Trophoblast cell (in vitro differentiated cells and primary cell): Measurements from ENCODE around the gene CHRNA10.

Experiments
- DNase-seq, 2 donors: peaks; one replicate each; pipeline ENCODE4 v3.0.0-alpha.2; 2016
- H2AFZ ChIP-seq: 2 replicates; pipeline ENCODE4 v1.6.1; 2013; ENCODE audit warnings: low read length, moderate library complexity, mild to moderate bottlenecking; ENCODE audit not compliant: insufficient read depth, poor library complexity
- H2AK5ac ChIP-seq: 2 replicates; pipeline ENCODE4 v1.6.1; 2013; ENCODE audit warnings: mild to moderate bottlenecking, low read length
- H2BK120ac ChIP-seq: 2 replicates; pipeline ENCODE4 v1.6.1; 2013; ENCODE audit warnings: low read length, mild to moderate bottlenecking, moderate library complexity; ENCODE audit not compliant: insufficient read depth, poor library complexity
- H2BK12ac ChIP-seq: 2 replicates; pipeline ENCODE4 v1.6.1; 2013; ENCODE audit warnings: mild to moderate bottlenecking, low read length, moderate library complexity
- H2BK5ac ChIP-seq: 2 replicates; pipeline ENCODE4 v1.6.1; 2013; ENCODE audit warnings: low read length, low read depth, moderate library complexity, mild to moderate bottlenecking; ENCODE audit not compliant: poor library complexity
- H3K14ac ChIP-seq: 2 replicates; pipeline ENCODE4 v1.6.1; 2013; ENCODE audit warnings: mild to moderate bottlenecking, low read length
- H3K18ac ChIP-seq: 2 replicates; pipeline ENCODE4 v1.6.1; 2013; ENCODE audit warnings: mild to moderate bottlenecking, low read length
- H3K23ac ChIP-seq: 2 replicates; pipeline ENCODE4 v1.6.1; 2013; ENCODE audit warnings: low read length
- H3K27ac ChIP-seq: 2 replicates; pipeline ENCODE4 v1.5.1; 2013; ENCODE audit warnings: low read depth, mild to moderate bottlenecking, inconsistent platforms, low read length, moderate library complexity
- H3K27me3 ChIP-seq: 2 replicates; pipeline ENCODE4 v1.6.1; 2013; ENCODE audit warnings: inconsistent platforms, mild to moderate bottlenecking, low read length, moderate library complexity; ENCODE audit not compliant: insufficient read depth
- H3K36me3 ChIP-seq, 2 experiments: 1 replicate in 1 of 2; 2 replicates in 1 of 2; pipeline ENCODE4 v1.6.1; 2013; ENCODE audit warnings: low read length in 2 of 2, mild to moderate bottlenecking in 2 of 2, moderate library complexity in 1 of 2; ENCODE audit not compliant: insufficient read depth in 2 of 2, control insufficient read depth in 1 of 2
- H3K4ac ChIP-seq: 2 replicates; pipeline ENCODE4 v1.6.1; 2013; ENCODE audit warnings: low read depth, mild to moderate bottlenecking, low read length, moderate library complexity
- H3K4me1 ChIP-seq, 2 experiments: 1 replicate in 1 of 2; 2 replicates in 1 of 2; pipeline ENCODE4 v1.6.1; 2013; ENCODE audit warnings: low read length in 2 of 2, mild to moderate bottlenecking in 2 of 2, moderate library complexity in 1 of 2; ENCODE audit not compliant: insufficient read depth in 2 of 2, control insufficient read depth in 1 of 2
- H3K4me2 ChIP-seq: 2 replicates; pipeline ENCODE4 v1.6.1; 2013; ENCODE audit warnings: inconsistent platforms, mild to moderate bottlenecking, low read length, moderate library complexity
- H3K4me3 ChIP-seq: 2 replicates; pipeline ENCODE4 v1.5.1; 2013; ENCODE audit warnings: mild to moderate bottlenecking, low read depth, low read length, inconsistent platforms
- H3K79me1 ChIP-seq: one replicate; pipeline ENCODE4 v1.6.1; 2013; ENCODE audit warnings: low read length
- H3K79me2 ChIP-seq: 2 replicates; pipeline ENCODE4 v1.6.1; 2013; ENCODE audit warnings: low read length, mild to moderate bottlenecking; ENCODE audit not compliant: control insufficient read depth, insufficient read depth, poor library complexity
- H3K9ac ChIP-seq: 2 replicates; pipeline ENCODE4 v1.6.1; 2013; ENCODE audit warnings: mild to moderate bottlenecking, low read length
- H3K9me3 ChIP-seq: 2 replicates; pipeline ENCODE4 v1.6.1; 2013; ENCODE audit warnings: low read depth, mild to moderate bottlenecking, control low read depth, inconsistent platforms, low read length; ENCODE audit not compliant: insufficient read depth
- H4K12ac ChIP-seq: 2 replicates; pipeline ENCODE4 v1.6.1; 2013; ENCODE audit warnings: low read depth, mild to moderate bottlenecking, low read length, moderate library complexity
- H4K8ac ChIP-seq: 2 replicates; pipeline ENCODE4 v1.6.1; 2013; ENCODE audit warnings: low read depth, mild to moderate bottlenecking, low read length, moderate library complexity
- H4K91ac ChIP-seq: one replicate; pipeline ENCODE4 v1.6.1; 2013; ENCODE audit warnings: low read depth, mild to moderate bottlenecking, low read length, moderate library complexity
- WGBS: extraction: QIAGEN DNeasy Blood & Tissue Kit; methylation state at CpG from one replicate; pipeline ENCODE4 v1.1.7; 2013; ENCODE audit warnings: missing lambda C conversion rate; ENCODE audit not compliant: insufficient read length, insufficient coverage; ENCODE audit errors: extremely low coverage; 5-methylcytosine and 5-hydroxymethylcytosine counted together

The CHRNA10 gene

GRCh38 chr11:3686751-3687150 lies 15.6 kb upstream of the CHRNA10 start:
- Histone ChIP-seq H3K18ac (no peak overlapping the region), H3K9ac (no peak overlapping the region), H2BK12ac (no peak overlapping the region), H4K8ac (no peak overlapping the region), H3K4me1 (no peaks in the 10 kb centered on the region), H3K79me1 (no peaks in the 10 kb centered on the region), H3K4ac (no peak overlapping the region), H3K27me3 (no peaks in the 10 kb centered on the region), H3K36me3 (peaks cover 42 to 52% of the 10 kb centered on the region in 2 experiments), H2BK120ac (no peak overlapping the region), H3K14ac (no peak overlapping the region), H4K91ac (no peak overlapping the region), H4K12ac (no peak overlapping the region), H3K79me2 (no peaks in the 10 kb centered on the region), H3K27ac (no peak overlapping the region), H2BK5ac (no peak overlapping the region), H2AFZ (no peak overlapping the region), H3K9me3 (no peaks in the 10 kb centered on the region), H2AK5ac (no peak overlapping the region), H3K4me2 (no peak overlapping the region), H3K23ac (no peak overlapping the region), H3K4me3 (no peak overlapping the region)
- WGBS, result no CpG with 5 or more reads among the region's 4 CpGs
- no peak for DNase-seq

- Histone ChIP-seq H3K14ac (no peak overlapping the region), H3K79me1 (no peaks in the 10 kb centered on the region), H3K4ac (no peak overlapping the region), H3K9me3 (no peaks in the 10 kb centered on the region), H2BK12ac (no peak overlapping the region), H2BK120ac (no peak overlapping the region), H2BK5ac (no peak overlapping the region), H2AFZ (no peak overlapping the region), H3K4me3 (no peak overlapping the region), H3K27me3 (no peaks in the 10 kb centered on the region), H3K18ac (no peak overlapping the region), H3K4me1 (no peaks in the 10 kb centered on the region), H4K91ac (no peak overlapping the region), H3K4me2 (no peak overlapping the region), H3K79me2 (no peaks in the 10 kb centered on the region), H3K23ac (no peak overlapping the region), H3K27ac (no peak overlapping the region), H3K36me3 (peaks cover 38 to 50% of the 10 kb centered on the region in 2 experiments), H4K8ac (no peak overlapping the region), H3K9ac (no peak overlapping the region), H4K12ac (no peak overlapping the region), H2AK5ac (no peak overlapping the region)
- no CpG with 5 or more reads among the region's 7 CpGs for WGBS
- no peak for DNase-seq
Observed at GRCh38 chr11:3685923-3686322, 14.7 kb upstream of the CHRNA10 start.

- DNase-seq, result no peak
- Histone ChIP-seq H3K4me2 (no peak overlapping the region), H3K36me3 (peaks cover 38 to 57% of the 10 kb centered on the region in 2 experiments), H3K4me1 (no peaks in the 10 kb centered on the region), H3K27me3 (no peaks in the 10 kb centered on the region), H2AFZ (no peak overlapping the region), H4K8ac (no peak overlapping the region), H3K23ac (no peak overlapping the region), H2AK5ac (no peak overlapping the region), H4K91ac (no peak overlapping the region), H3K14ac (no peak overlapping the region), H3K18ac (no peak overlapping the region), H3K4me3 (no peak overlapping the region), H2BK120ac (no peak overlapping the region), H2BK5ac (no peak overlapping the region), H2BK12ac (no peak overlapping the region), H3K4ac (no peak overlapping the region), H3K9me3 (no peaks in the 10 kb centered on the region), H3K79me2 (no peaks in the 10 kb centered on the region), H3K79me1 (no peaks in the 10 kb centered on the region), H3K27ac (no peak overlapping the region), H3K9ac (no peak overlapping the region), H4K12ac (no peak overlapping the region)
- no CpG with 5 or more reads among the region's 2 CpGs for WGBS
Observed at GRCh38 chr11:3684819-3685172, 13.6 kb upstream of the CHRNA10 start.

- Histone ChIP-seq H3K18ac (no peak overlapping the region), H3K4ac (no peak overlapping the region), H4K91ac (no peak overlapping the region), H3K27ac (no peak overlapping the region), H2BK12ac (no peak overlapping the region), H2BK120ac (no peak overlapping the region), H2AFZ (no peak overlapping the region), H3K4me1 (no peaks in the 10 kb centered on the region), H3K27me3 (no peaks in the 10 kb centered on the region), H2BK5ac (no peak overlapping the region), H3K4me2 (no peak overlapping the region), H3K14ac (no peak overlapping the region), H3K4me3 (no peak overlapping the region), H3K79me2 (no peaks in the 10 kb centered on the region), H3K9ac (no peak overlapping the region), H2AK5ac (no peak overlapping the region), H3K36me3 (peaks cover 35 to 59% of the 10 kb centered on the region in 2 experiments), H3K23ac (no peak overlapping the region), H4K12ac (no peak overlapping the region), H3K79me1 (no peaks in the 10 kb centered on the region), H3K9me3 (no peaks in the 10 kb centered on the region), H4K8ac (no peak overlapping the region)
- no CpG with 5 or more reads among the region's 12 CpGs for WGBS
- no peak for DNase-seq
Observed at GRCh38 chr11:3684129-3684818, 13.1 kb upstream of the CHRNA10 start.
